Glomerular endothelial cell (primary cell): Measurements from ENCODE around the gene FPGS. TPM values are rescaled to one million over a fixed set of nuclear protein-coding genes. Genes with fewer than 3 reads are reported as not detected.
A peak's percentile ranks its signal among the peaks of the same experiment; 100 is the strongest.
"Not testable (repeated sequence)": the region's sequence is repeated elsewhere in the genome, so short reads cannot be mapped to it uniquely, and the experiment has no call there.

Experiments
- DNase-seq: peaks from one replicate; pipeline ENCODE4 v3.0.0-alpha.2; 2011; ENCODE audit warnings: low read depth, low spot score; ENCODE audit errors: extremely low read depth
- total RNA-seq: library from RNA; depleted of rRNA; stranded (reverse); fragments of >200 nt; gene quantifications from 2 replicates; pipeline ENCODE4 v1.2.3, GENCODE V29; 2015

FPGS gene
- total RNA-seq, 1 donor from 2014 or later = 91.9 TPM

GRCh38 chr9:127832248-127832647 lies 29.6 kb downstream of the FPGS start:
- DNase-seq = no peak

GRCh38 chr9:127833555-127833954 lies 30.9 kb downstream of the FPGS start:
- DNase-seq = no peak

GRCh38 chr9:127835991-127836516 lies 33.4 kb downstream of the FPGS start:
- no peak for DNase-seq

DNA sequence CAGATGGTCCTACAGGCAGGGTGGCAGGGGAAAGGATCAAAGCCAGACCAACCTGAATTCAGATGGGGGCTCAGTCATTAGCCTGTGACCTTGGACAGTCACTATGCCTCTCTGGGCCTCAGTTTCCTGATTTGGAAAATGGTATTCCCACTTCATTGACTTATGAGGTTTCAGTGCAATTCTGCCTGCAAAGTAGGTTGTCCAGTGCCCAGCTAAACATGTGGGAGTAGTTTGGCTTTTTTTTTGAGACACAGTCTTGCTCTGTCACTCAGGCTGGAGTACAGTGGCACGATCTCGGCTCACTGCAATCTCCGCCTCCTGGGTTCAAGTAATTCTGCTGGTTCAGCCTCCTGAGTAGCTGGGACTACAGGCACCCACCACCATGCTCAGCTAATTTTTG lies 33.9 kb downstream of the FPGS start:
- not testable (repeated sequence) for DNase-seq

DNA sequence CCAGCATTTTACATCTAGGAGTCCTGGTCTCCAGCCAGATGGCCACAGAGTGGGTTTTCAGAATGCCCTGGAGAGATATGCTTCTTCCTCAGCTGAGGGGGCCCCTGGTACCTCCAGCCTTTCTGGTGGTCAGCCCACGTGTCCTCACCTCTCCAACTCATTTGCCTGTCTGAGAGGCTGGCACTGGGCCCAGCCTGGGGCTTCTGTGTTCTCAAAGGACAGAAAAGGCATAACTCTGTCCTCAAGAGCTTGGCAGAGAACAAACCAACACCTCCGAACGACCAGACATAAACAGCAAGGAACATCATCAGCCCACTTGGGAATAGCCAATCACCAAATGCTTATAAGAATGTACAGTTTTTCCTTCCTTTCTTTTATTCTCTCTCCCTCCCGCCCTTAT lies 34.7 kb downstream of the FPGS start:
- no peak for DNase-seq

GRCh38 chr9:127838375-127839078 lies 35.8 kb downstream of the FPGS start:
- peak; percentile 77 for DNase-seq

DNA sequence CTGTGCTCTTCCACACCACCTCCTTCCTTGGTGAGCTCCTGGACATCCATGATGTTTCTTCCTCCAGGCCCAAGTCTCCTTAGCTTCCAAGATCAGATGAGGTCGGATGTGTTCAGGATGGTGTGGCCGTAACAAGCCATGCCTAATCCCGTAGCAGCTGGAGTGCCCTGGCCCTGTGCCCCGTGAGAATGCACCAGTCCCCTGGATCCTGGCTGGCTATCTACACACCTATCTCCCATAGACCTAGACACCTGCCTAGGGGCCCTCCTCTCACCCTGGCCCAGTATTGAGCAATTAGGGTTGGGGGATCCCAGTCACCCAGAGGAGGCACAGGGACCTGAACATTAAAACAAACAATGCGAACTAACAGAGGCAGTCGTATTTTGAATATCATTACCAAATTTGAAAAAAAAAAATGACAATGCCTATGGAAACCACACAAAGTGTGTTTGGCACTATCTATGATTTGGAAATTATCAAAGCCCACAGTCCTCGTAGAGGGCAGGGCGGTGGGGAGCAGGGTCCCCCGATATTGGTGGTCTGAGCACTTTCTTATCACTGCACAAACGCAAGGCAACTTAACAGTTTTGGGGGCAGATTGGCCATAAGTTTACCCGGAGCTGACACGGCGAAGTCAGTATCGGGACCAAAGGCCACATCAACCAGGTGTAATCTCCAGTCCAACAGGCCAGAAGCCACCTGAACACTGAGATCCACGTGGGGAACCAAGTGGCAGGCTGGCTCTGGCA lies 38.6 kb downstream of the FPGS start:
- DNase-seq = no peak

DNA sequence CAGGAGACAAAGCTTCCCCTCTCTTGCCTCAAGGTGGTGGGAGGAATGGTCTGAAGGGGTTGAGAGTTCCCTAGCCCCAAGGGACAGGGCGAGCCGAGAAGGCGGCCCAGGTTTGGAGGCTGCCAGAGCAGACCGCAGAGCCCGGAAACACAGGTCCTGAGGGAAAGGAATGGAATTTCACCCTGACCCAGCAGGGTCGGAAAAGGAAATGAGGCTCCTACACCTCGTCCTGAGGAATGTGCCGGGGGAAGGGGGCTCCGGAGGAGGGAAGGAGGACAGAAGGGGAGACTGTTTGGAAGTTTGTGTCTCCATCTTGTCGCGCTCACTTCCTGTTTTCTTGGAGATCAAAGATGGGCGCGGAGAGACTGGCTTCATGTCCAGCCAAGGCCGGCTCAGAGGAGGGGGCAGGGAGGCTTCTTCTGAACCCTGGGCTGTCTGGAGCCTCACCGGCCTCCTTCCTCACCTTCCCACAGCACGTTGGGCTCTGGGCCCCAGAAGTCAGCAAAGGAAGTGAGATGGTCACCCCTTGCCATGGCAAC lies 42.2 kb downstream of the FPGS start:
- DNase-seq = no peak

DNA sequence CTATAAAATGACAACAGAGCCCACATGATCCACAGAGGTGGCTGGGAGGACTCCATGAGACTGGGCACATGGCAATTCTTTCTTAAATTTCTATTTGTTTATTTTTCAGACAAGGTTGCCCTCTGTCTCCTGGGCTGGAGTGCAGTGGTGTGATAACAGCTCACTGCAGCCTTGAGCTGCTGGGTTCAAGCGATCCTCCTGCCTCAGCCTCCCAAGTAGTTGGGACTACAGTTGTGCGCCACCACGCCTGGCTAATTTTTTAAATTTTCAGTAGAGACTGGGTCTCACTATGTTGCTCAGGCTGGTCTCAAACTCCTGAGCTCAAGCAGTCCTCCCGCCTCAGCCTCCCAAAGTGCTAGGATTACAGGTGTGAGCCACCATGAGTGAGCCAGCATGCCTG lies 42.9 kb downstream of the FPGS start:
- not testable (repeated sequence) for DNase-seq

DNA sequence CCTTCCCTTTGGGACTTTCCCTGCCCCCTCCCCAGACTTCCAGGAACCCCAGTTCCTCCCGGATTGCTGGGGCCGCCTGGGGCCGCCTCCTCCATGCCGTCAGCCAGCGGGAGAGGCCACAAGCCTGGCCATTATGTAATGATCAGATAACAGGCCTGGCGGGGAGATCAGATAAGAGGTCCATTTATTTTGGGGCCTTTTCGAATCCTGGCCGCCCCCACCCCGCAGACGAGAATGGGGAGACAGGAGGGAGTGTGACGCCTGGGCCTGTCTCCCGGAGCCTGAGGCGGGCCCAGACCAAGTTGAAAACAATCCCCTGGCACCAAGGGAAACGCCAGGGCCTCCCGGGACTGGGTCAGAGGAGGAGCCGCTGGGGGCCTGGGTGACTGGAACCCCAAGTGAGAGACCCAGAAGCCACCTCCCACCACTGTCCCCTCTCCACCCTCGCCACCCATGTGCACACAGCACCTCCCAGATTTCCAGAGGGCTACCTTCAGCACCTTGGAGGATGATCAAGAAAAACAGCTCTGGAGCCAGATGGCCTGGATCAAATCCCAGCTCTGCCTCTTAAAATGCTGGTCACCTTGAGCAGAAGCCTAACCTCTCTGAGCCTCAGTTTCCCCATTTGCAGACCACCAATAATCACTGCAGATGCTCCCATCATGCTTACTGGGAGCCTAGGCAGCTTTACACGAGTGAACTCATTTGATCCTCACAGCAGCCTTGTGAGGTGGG lies 43.9 kb downstream of the FPGS start:
- no peak for DNase-seq

DNA sequence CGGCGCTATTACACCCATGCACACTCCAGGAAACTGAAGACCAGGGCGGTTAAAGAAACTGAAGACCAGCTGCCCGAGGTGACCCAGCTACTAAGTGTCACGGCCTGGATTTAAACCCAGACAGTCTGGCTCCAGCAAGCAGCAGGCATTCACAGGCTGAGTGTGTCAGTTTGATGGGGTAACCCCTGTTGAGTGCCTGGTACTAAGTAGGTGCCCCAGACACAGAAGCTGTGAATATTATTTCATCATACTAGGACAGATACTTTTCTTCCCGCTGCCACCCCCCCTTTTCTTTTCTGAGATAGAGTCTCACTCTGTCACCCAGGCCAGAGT lies 44.5 kb downstream of the FPGS start:
- no peak for DNase-seq

DNA sequence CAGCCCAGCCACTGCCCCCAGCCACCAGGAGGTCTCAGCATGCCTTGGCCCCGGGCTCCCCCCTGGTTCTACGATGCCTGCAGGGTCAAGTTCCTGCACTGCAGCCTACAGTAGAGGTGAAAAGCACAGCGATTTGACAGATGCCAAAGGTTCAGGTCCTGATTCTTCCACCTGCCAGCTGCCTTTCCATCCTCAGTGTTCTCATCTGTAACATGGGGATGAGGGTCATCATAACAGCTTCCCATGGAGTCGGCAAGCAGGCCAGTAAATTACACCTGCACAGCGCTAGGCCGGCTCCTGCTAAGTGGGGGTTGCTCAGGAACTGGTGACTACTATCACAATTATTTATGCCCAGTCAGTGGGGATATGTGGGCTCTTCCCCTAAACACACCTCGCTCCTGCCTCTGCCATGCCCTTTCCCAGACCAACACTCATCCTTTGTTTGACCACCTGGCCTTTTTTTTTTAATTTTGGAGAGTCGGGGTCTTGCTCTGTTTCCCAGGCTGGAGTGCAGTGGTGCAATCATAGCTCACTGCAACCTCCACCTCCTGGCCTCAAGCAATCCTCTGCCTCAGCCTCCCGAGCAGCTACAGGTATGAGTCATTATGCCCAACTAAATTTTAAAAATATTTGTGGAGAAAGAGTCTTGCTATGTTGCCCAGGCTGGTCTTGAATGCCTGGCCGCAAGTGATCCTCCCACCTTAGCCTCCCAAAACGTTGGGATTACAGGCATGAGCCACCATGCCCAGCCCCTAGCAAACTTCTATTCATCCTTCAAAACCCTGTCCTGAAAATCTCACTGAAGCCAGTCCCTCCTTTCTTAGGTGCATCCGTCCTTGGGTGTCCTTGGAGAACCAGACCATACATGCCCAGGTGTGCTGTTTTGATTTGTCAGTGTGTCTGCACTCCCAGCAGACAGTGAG lies 45.4 kb downstream of the FPGS start:
- no peak for DNase-seq

- DNase-seq = no peak
These were observed 46.2 kb downstream of the FPGS start for GRCh38 chr9:127848756-127849504.

- DNase-seq = no peak
These were observed 47.7 kb downstream of the FPGS start for GRCh38 chr9:127850286-127850830.

DNA sequence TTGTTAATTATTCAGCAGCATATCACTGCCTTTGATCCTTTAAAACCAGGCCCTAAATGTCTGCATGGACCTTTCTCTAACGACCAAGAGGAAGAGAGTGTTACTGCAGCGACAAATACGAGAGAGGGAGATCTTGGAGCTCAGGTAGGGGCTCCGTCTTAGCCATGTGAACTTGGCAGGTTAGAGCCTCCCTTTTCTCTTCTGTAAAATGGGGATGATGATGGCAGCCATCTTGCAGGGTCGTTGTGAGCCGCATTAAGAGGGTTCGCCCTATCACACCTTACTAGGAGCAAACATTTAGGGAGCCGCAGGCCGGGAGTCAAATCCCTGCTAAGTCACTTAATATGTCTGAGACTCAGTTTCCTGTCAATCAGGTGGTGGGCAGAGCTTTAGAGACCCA lies 50.1 kb downstream of the FPGS start:
- DNase-seq = no peak

- no peak for DNase-seq
These were observed 50.9 kb downstream of the FPGS start for GRCh38 chr9:127853312-127854183.

DNA sequence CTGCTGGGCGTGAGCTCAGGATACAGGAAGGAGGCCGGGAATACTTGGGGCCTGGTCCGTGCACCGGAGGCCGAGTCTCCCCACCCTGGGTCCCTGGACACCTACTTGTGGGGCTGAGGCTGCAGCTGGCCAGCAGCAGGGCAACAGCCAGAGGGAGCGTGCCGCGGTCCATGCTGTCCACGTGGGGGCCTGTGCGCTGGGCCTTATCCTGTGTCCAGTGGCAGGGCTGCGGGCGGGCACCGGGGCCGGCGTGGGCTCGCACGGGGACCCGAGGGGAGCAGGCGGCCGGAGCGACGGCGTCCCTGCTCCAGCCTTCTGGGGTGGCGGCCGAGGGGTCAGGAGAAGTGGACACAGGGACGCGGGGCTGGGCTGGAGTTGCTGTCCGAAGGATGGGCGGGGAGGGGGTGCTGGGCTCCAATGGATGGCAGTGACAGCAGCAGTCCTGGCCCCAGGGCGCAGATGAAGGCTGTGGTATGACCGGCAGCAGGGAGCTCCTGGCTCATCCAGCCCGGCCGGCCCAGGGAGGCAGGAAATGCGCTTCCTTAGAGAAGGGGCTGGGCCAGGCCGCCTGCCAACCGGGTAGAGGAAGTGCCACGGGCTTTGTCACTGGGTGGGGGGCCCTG lies 51.6 kb downstream of the FPGS start, which contains the start of gene ENG:
Gene ENG, minus strand, starts transcription at position 475 of the 623 bp plus-strand sequence. Its CDS starts 303 bp downstream, at position 172.
- no peak for DNase-seq

DNA sequence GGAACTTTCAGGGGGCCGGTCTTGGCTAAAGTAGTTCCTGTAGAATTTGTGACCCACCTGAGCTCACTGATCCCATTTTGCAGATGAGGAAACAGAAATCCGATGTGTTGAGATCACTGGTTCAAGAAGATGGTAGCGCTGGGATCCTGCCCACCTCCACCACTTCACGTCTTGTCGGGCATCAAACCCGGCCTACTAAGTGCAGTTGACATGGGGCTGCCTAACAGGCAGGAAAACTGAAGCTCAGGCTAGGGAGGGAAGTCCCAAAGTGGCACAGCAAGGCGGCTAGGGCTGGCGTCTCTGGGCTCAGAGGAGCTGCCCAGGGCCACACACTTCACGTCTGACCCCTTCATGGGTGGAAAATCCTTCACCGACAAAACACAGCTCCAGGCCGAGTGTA lies 52.3 kb downstream of the FPGS start:
- DNase-seq = no peak
